WTC11 (cell line): ENCODE measurements around the gene AXDND1. TPM values are rescaled to one million over a fixed set of nuclear protein-coding genes. Genes with fewer than 3 reads are reported as not detected.
A peak's percentile ranks its signal among the peaks of the same experiment; 100 is the strongest.

Experiments
- ATAC-seq: fragments of 200-7000 bp; cut with Tn5 transposase; 2 replicates; pipeline ENCODE4 v1.10.0; 2021; ENCODE audit warnings: mild to moderate bottlenecking, moderate library complexity
- CTCF ChIA-PET: fragments of 300-600 bp; sonication (Branson Sonifier 250); formaldehyde crosslinking; loops from one replicate; lab custom pipeline; 2021; ENCODE audit warnings: antibody characterized with exemption; lab: Charles Lee
- POLR2A ChIA-PET: fragments of 350-600 bp; sonication (Branson Sonifier 250); formaldehyde crosslinking; loops from one replicate; lab custom pipeline; 2021; ENCODE audit warnings: antibody characterized with exemption; lab: Charles Lee
- DNase-seq: peaks from one replicate; pipeline ENCODE4 v3.0.0; 2021; ENCODE audit warnings: low spot score
- H3K27ac Mint-ChIP-seq: 2 replicates; pipeline ENCODE4 v1.8.0; 2021; ENCODE audit warnings: mixed read lengths
- H3K27me3 Mint-ChIP-seq: 2 replicates; pipeline ENCODE4 v1.8.0; 2021; ENCODE audit warnings: low read depth, mild to moderate bottlenecking, moderate library complexity, mixed read lengths
- H3K36me3 Mint-ChIP-seq: 2 replicates; pipeline ENCODE4 v1.8.0; 2021; ENCODE audit warnings: mixed read lengths
- H3K4me1 Mint-ChIP-seq: 2 replicates; pipeline ENCODE4 v1.8.0; 2022; ENCODE audit warnings: mixed read lengths
- H3K4me3 Mint-ChIP-seq: 2 replicates; pipeline ENCODE4 v1.8.0; 2021; ENCODE audit warnings: mild to moderate bottlenecking, moderate library complexity, mixed read lengths
- H3K9me3 Mint-ChIP-seq: 2 replicates; pipeline ENCODE4 v1.8.0; 2021; ENCODE audit warnings: mixed read lengths
- ARID4B ChIP-seq: sonication (generic); formaldehyde crosslinking; IDR thresholded peaks from 2 replicates; pipeline ENCODE4 v1.8.0; 2023; ENCODE audit warnings: missing genetic modification reagents, mild to moderate bottlenecking, borderline replicate concordance
- ATF1 ChIP-seq: sonication (generic); formaldehyde crosslinking; IDR thresholded peaks from 2 replicates; pipeline ENCODE4 v1.8.1; 2023; ENCODE audit warnings: mild to moderate bottlenecking, moderate library complexity, missing genetic modification reagents
- CBFB ChIP-seq: sonication (generic); formaldehyde crosslinking; IDR thresholded peaks from 2 replicates; pipeline ENCODE4 v1.8.1; 2022; ENCODE audit warnings: mild to moderate bottlenecking, low read depth, missing genetic modification reagents
- CREM ChIP-seq: sonication (generic); formaldehyde crosslinking; IDR thresholded peaks from 2 replicates; pipeline ENCODE4 v1.8.1; 2022; ENCODE audit warnings: mild to moderate bottlenecking, missing genetic modification reagents, moderate library complexity
- EMX1 ChIP-seq: fragments of 250-450 bp; sonication (Bioruptor Pico); IDR thresholded peaks from 2 replicates; pipeline ENCODE4 v1.8.0; 2021; ENCODE audit warnings: mild to moderate bottlenecking
- GABPB1 ChIP-seq: sonication (generic); formaldehyde crosslinking; IDR thresholded peaks from 2 replicates; pipeline ENCODE4 v1.8.1; 2023; ENCODE audit warnings: mild to moderate bottlenecking, missing genetic modification reagents
- GRHL2 ChIP-seq: fragments of 250-450 bp; sonication (Bioruptor Pico); IDR thresholded peaks from 2 replicates; pipeline ENCODE4 v1.8.0; 2022; ENCODE audit warnings: mild to moderate bottlenecking, moderate library complexity; ENCODE audit not compliant: insufficient replicate concordance, severe bottlenecking
- HMGA2 ChIP-seq: fragments of 250-450 bp; sonication (Bioruptor Pico); IDR thresholded peaks from 2 replicates; pipeline ENCODE4 v1.4.0; 2021; ENCODE audit warnings: mild to moderate bottlenecking, moderate library complexity
- JAZF1 ChIP-seq: fragments of 250-450 bp; sonication (Bioruptor Pico); IDR thresholded peaks from 2 replicates; pipeline ENCODE4 v1.9.0; 2021; ENCODE audit warnings: moderate library complexity, mild to moderate bottlenecking, inconsistent platforms
- JUN ChIP-seq: sonication (generic); formaldehyde crosslinking; IDR thresholded peaks from 2 replicates; pipeline ENCODE4 v1.8.0; 2023; ENCODE audit warnings: mild to moderate bottlenecking, missing genetic modification reagents
- KAT7 ChIP-seq: sonication (generic); formaldehyde crosslinking; IDR thresholded peaks from 2 replicates; pipeline ENCODE4 v1.8.1; 2023; ENCODE audit warnings: missing genetic modification reagents, mild to moderate bottlenecking, borderline replicate concordance
- SMAD4 ChIP-seq: sonication (generic); formaldehyde crosslinking; IDR thresholded peaks from 2 replicates; pipeline ENCODE4 v1.8.0; 2022; ENCODE audit warnings: mild to moderate bottlenecking, missing genetic modification reagents
- SOX15 ChIP-seq: fragments of 250-450 bp; sonication (Bioruptor Pico); IDR thresholded peaks from 2 replicates; pipeline ENCODE4 v1.9.0; 2021; ENCODE audit warnings: mild to moderate bottlenecking
- SP1 ChIP-seq: sonication (generic); formaldehyde crosslinking; conservative IDR thresholded peaks from 2 replicates; pipeline ENCODE4 v1.8.1; 2022; ENCODE audit warnings: missing genetic modification reagents
- STAT6 ChIP-seq: sonication (generic); formaldehyde crosslinking; conservative IDR thresholded peaks from 2 replicates; pipeline ENCODE4 v1.8.1; 2023; ENCODE audit warnings: mild to moderate bottlenecking, low read depth, missing genetic modification reagents, moderate library complexity
- TP53 ChIP-seq: sonication (generic); formaldehyde crosslinking; IDR thresholded peaks from 2 replicates; pipeline ENCODE4 v1.8.1; 2023; ENCODE audit warnings: mild to moderate bottlenecking, missing genetic modification reagents
- ZNF219 ChIP-seq: sonication (generic); formaldehyde crosslinking; IDR thresholded peaks from 2 replicates; pipeline ENCODE4 v1.8.0; 2023; ENCODE audit warnings: missing genetic modification reagents, mild to moderate bottlenecking, borderline replicate concordance
- ZNF317 ChIP-seq: sonication (generic); formaldehyde crosslinking; IDR thresholded peaks from 2 replicates; pipeline ENCODE4 v1.8.1; 2023; ENCODE audit warnings: low read depth, mild to moderate bottlenecking, moderate library complexity, missing genetic modification reagents, borderline replicate concordance
- total RNA-seq: library from RNA; stranded (reverse); gene quantifications from 3 replicates; pipeline ENCODE4 v1.2.3, GENCODE V29; 2021
- TF ChIP-seq, protein P1 (sequence below): fragments of 250-450 bp; sonication (Bioruptor Pico); IDR thresholded peaks from 2 replicates; pipeline ENCODE4 v1.9.0; 2021; ENCODE audit warnings: moderate library complexity, mild to moderate bottlenecking, inconsistent platforms, borderline replicate concordance
- TF ChIP-seq, protein P2 (sequence below): sonication (generic); formaldehyde crosslinking; IDR thresholded peaks from 2 replicates; pipeline ENCODE4 v1.8.0; 2022; ENCODE audit warnings: mild to moderate bottlenecking, missing genetic modification reagents
- TF ChIP-seq, protein P3 (sequence below): sonication (generic); formaldehyde crosslinking; IDR thresholded peaks from 2 replicates; pipeline ENCODE4 v1.8.0; 2022; ENCODE audit warnings: mild to moderate bottlenecking, missing genetic modification reagents
- TF ChIP-seq, protein P4 (sequence below): fragments of 250-450 bp; sonication (Bioruptor Pico); IDR thresholded peaks from 2 replicates; pipeline ENCODE4 v1.9.0; 2021; ENCODE audit warnings: mild to moderate bottlenecking

The AXDND1 gene
- total RNA-seq, 1 experiment from 2014 or later: not detected

DNA sequence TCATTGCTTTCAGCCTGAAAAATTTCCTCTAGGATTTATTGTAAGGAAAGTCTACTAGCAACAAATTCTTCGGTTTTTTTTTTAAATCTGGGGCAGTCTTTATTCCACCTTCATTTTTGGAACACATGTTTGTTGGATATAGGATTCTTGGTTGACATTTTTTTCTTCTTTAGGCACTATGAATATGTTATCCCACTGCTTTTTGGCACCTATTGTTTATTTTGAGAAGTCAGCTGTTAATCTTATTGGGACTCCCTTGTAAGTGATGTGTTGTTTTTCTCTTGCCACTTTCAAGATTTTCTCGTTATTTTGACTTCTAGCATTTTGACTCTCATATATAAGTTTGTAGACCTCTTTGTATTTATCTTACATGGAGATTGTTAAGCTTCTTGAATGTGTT lies 110.7 kb downstream of the AXDND1 start:
- DNase-seq (no peak), ATAC-seq (no peak)
- Mint-ChIP-seq H3K36me3 (peaks cover 68% of the 10 kb centered on the region), H3K27ac (no peak overlapping the region), H3K4me1 (no peaks in the 10 kb centered on the region), H3K4me3 (no peak overlapping the region), H3K9me3 (peaks cover 76% of the 10 kb centered on the region), H3K27me3 (peaks cover 13% of the 10 kb centered on the region)
- POLR2A ChIA-PET: no interaction called here
- TF ChIP-seq STAT6 (CRISPR knock-in tag) (no peak), ZNF317 (CRISPR knock-in tag) (peak; percentile 92)
- CTCF ChIA-PET: no interaction called here

GRCh38 chr1:179478370-179478769 lies 112.6 kb downstream of the AXDND1 start:
- POLR2A ChIA-PET: no interaction called here
- TF ChIP-seq SMAD4 (CRISPR knock-in tag) (no peak), SOX15 (no peak), CREM (CRISPR knock-in tag) (no peak), JUN (CRISPR knock-in tag) (no peak), HMGA2 (no peak), GRHL2 (CRISPR knock-in tag) (no peak), ZNF219 (CRISPR knock-in tag) (no peak), JAZF1 (CRISPR knock-in tag) (no peak)
- TF ChIP-seq, protein P1, sequence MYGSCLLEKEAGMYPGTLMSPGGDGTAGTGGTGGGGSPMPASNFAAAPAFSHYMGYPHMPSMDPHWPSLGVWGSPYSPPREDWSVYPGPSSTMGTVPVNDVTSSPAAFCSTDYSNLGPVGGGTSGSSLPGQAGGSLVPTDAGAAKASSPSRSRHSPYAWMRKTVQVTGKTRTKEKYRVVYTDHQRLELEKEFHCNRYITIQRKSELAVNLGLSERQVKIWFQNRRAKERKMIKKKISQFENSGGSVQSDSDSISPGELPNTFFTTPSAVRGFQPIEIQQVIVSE (CRISPR knock-in tag): no peak
- TF ChIP-seq, protein P2, sequence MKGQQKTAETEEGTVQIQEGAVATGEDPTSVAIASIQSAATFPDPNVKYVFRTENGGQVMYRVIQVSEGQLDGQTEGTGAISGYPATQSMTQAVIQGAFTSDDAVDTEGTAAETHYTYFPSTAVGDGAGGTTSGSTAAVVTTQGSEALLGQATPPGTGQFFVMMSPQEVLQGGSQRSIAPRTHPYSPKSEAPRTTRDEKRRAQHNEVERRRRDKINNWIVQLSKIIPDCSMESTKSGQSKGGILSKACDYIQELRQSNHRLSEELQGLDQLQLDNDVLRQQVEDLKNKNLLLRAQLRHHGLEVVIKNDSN (CRISPR knock-in tag): no peak
- TF ChIP-seq, protein P3, sequence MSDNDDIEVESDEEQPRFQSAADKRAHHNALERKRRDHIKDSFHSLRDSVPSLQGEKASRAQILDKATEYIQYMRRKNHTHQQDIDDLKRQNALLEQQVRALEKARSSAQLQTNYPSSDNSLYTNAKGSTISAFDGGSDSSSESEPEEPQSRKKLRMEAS: no peak
- TF ChIP-seq, all 79 proteins: peak for 0
- no peaks in the 10 kb centered on the region for H3K4me1 Mint-ChIP-seq
- ATAC-seq: no peak
- CTCF ChIA-PET: no interaction called here
- no peak for DNase-seq
- peaks cover 71% of the 10 kb centered on the region for H3K36me3 Mint-ChIP-seq
- H3K27me3 Mint-ChIP-seq: peaks cover 13% of the 10 kb centered on the region
- H3K4me3 Mint-ChIP-seq: no peak overlapping the region
- H3K27ac Mint-ChIP-seq: no peak overlapping the region
- H3K9me3 Mint-ChIP-seq: peaks cover 68% of the 10 kb centered on the region

GRCh38 chr1:179490611-179491010 lies 124.8 kb downstream of the AXDND1 start:
- H3K27ac Mint-ChIP-seq: no peak overlapping the region
- CTCF ChIA-PET: no interaction called here
- H3K4me3 Mint-ChIP-seq: no peak overlapping the region
- POLR2A ChIA-PET: no interaction called here
- no peaks in the 10 kb centered on the region for H3K4me1 Mint-ChIP-seq
- DNase-seq: no peak
- H3K36me3 Mint-ChIP-seq: peaks cover 20% of the 10 kb centered on the region
- ATAC-seq: no peak
- H3K27me3 Mint-ChIP-seq: no peaks in the 10 kb centered on the region; the same call in 1 of the 2 replicates
- H3K9me3 Mint-ChIP-seq: peaks cover 26% of the 10 kb centered on the region
- no peak for TF ChIP-seq JUN (CRISPR knock-in tag)
- no peak for TF ChIP-seq TP53
- TF ChIP-seq KAT7 (CRISPR knock-in tag): no peak
- TF ChIP-seq EMX1 (CRISPR knock-in tag): no peak
- no peak for TF ChIP-seq CBFB
- no peak for TF ChIP-seq ATF1 (CRISPR knock-in tag)
- no peak for TF ChIP-seq STAT6 (CRISPR knock-in tag)
- TF ChIP-seq SP1: no peak
- TF ChIP-seq, protein P4, sequence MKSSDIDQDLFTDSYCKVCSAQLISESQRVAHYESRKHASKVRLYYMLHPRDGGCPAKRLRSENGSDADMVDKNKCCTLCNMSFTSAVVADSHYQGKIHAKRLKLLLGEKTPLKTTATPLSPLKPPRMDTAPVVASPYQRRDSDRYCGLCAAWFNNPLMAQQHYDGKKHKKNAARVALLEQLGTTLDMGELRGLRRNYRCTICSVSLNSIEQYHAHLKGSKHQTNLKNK (CRISPR knock-in tag): no peak
- TF ChIP-seq GABPB1 (CRISPR knock-in tag): no peak
- no peak for TF ChIP-seq ARID4B (CRISPR knock-in tag)
